ENCODE measurements around the gene NDUFAF8.

The NDUFAF8 gene

GRCh38 chr17:81238815-81239713, at the start of gene NDUFAF8, which contains the start of gene TEPSIN:
Gene NDUFAF8, plus strand, starts transcription at chr17:81239318. Its CDS starts 46 bp downstream, at chr17:81239364.
Gene TEPSIN, minus strand, starts transcription at chr17:81239055. Its CDS starts 22 bp downstream, at chr17:81239033.
- peak; percentile 100 for DNase-seq (ENCODE audit: low spot score)

GRCh38 chr17:81189670-81190530, 49.2 kb upstream of the NDUFAF8 start:
- DNase-seq (ENCODE audit: low spot score) = no peak

- no peak for DNase-seq (ENCODE audit: low spot score)
These were observed 48.5 kb upstream of the NDUFAF8 start for GRCh38 chr17:81190591-81190990.

GRCh38 chr17:81191116-81191515, 48.0 kb upstream of the NDUFAF8 start:
- DNase-seq (ENCODE audit: low spot score) = no peak

GRCh38 chr17:81191646-81192045, 47.5 kb upstream of the NDUFAF8 start:
- no peak for DNase-seq (ENCODE audit: low spot score)

- no peak for DNase-seq (ENCODE audit: low spot score)
These were observed 46.6 kb upstream of the NDUFAF8 start for GRCh38 chr17:81192386-81193050.

GRCh38 chr17:81193051-81193410, 46.1 kb upstream of the NDUFAF8 start:
- no peak for DNase-seq (ENCODE audit: low spot score)

- no peak for DNase-seq (ENCODE audit: low spot score)
These were observed 45.5 kb upstream of the NDUFAF8 start for GRCh38 chr17:81193470-81194224.

GRCh38 chr17:81194225-81194760, 44.8 kb upstream of the NDUFAF8 start:
- DNase-seq (ENCODE audit: low spot score) = no peak

GRCh38 chr17:81194941-81195901, 43.9 kb upstream of the NDUFAF8 start:
- DNase-seq (ENCODE audit: low spot score) = no peak

GRCh38 chr17:81195941-81196495, 43.1 kb upstream of the NDUFAF8 start:
- DNase-seq (ENCODE audit: low spot score) = no peak

- no peak for DNase-seq (ENCODE audit: low spot score)
These were observed 42.4 kb upstream of the NDUFAF8 start for GRCh38 chr17:81196505-81197408.

- DNase-seq (ENCODE audit: low spot score) = no peak
These were observed 41.7 kb upstream of the NDUFAF8 start for GRCh38 chr17:81197409-81197795.

GRCh38 chr17:81197831-81198490, 41.2 kb upstream of the NDUFAF8 start:
- no peak for DNase-seq (ENCODE audit: low spot score)

- DNase-seq (ENCODE audit: low spot score) = no peak
These were observed 40.2 kb upstream of the NDUFAF8 start for GRCh38 chr17:81198826-81199481.

GRCh38 chr17:81199482-81199830, 39.7 kb upstream of the NDUFAF8 start:
- DNase-seq (ENCODE audit: low spot score) = no peak

- no peak for DNase-seq (ENCODE audit: low spot score)
These were observed 38.9 kb upstream of the NDUFAF8 start for GRCh38 chr17:81200201-81200600.
